IMR-90 (cell line): ENCODE data around the gene PVALEF. TPM values are rescaled to one million over a fixed set of nuclear protein-coding genes. Genes with fewer than 3 reads are reported as not detected.

ENCODE experiments used
- ATAC-seq: fragments of 200-7000 bp; cut with Tn5 transposase; 2 replicates; pipeline ENCODE4 v1.9.1; 2020; ENCODE audit warnings: low read depth, mild to moderate bottlenecking, moderate library complexity
- BruUV-seq: library from RNA; stranded (reverse); fragments of 400-500 nt; replicated peaks from 2 replicates; lab custom pipeline; 2021; lab: Mats Ljungman, UMichigan
- CTCF ChIA-PET: fragments of 300-600 bp; formaldehyde crosslinking; extraction: SDS; loops from one replicate; lab custom pipeline; 2021; ENCODE audit warnings: antibody characterized with exemption; lab: Yijun Ruan, JAX
- POLR2A ChIA-PET: fragments of 300-600 bp; sonication (Branson Sonifier 250); formaldehyde crosslinking; loops from one replicate; lab custom pipeline; 2022; ENCODE audit warnings: antibody characterized with exemption; ENCODE audit not compliant: unreplicated experiment; lab: Charles Lee
- DNase-seq: peaks from one replicate; pipeline ENCODE4 v3.0.0; 2013
- H2AFZ ChIP-seq: replicated peaks from 2 replicates; pipeline ENCODE3; 2013; ENCODE audit warnings: low read length, mild to moderate bottlenecking; ENCODE audit not compliant: poor library complexity
- H2AK5ac ChIP-seq: 2 replicates; pipeline ENCODE4 v1.6.1; 2013; ENCODE audit warnings: low read depth, low read length, inconsistent platforms
- H2AK9ac ChIP-seq: replicated peaks from 2 replicates; pipeline ENCODE3; 2013; ENCODE audit warnings: mild to moderate bottlenecking, low read depth, low read length, moderate library complexity; ENCODE audit not compliant: poor library complexity
- H2BK120ac ChIP-seq: 2 replicates; pipeline ENCODE4 v1.6.1; 2013; ENCODE audit warnings: low read depth, low read length, inconsistent platforms
- H2BK15ac ChIP-seq: 3 replicates; pipeline ENCODE4 v1.6.1; 2013; ENCODE audit warnings: low read depth, low read length, inconsistent platforms
- H2BK20ac ChIP-seq: 2 replicates; pipeline ENCODE4 v1.6.1; 2013; ENCODE audit warnings: low read depth, mild to moderate bottlenecking, inconsistent platforms, low read length, moderate library complexity
- H2BK5ac ChIP-seq: 2 replicates; pipeline ENCODE4 v1.6.1; 2013; ENCODE audit warnings: mild to moderate bottlenecking, low read depth, low read length, inconsistent platforms; ENCODE audit not compliant: poor library complexity, severe bottlenecking
- H3K14ac ChIP-seq: replicated peaks from 2 replicates; pipeline ENCODE4 v1.6.1; 2013; ENCODE audit warnings: low read depth, low read length, inconsistent platforms
- H3K18ac ChIP-seq: 2 replicates; pipeline ENCODE4 v1.6.1; 2013; ENCODE audit warnings: low read depth, low read length, control low read depth
- H3K23ac ChIP-seq: 2 replicates; pipeline ENCODE4 v1.6.1; 2013; ENCODE audit warnings: low read depth, low read length, inconsistent platforms
- H3K27ac ChIP-seq: 2 replicates; pipeline ENCODE4 v1.5.1; 2013; ENCODE audit warnings: mild to moderate bottlenecking, control low read depth, low read length; ENCODE audit not compliant: insufficient read depth
- H3K27me3 ChIP-seq: 2 replicates; pipeline ENCODE4 v1.6.1; 2013; ENCODE audit warnings: low read length; ENCODE audit not compliant: control insufficient read depth, insufficient read depth
- H3K36me3 ChIP-seq: 2 replicates; pipeline ENCODE4 v1.6.1; 2013; ENCODE audit warnings: low read length, mixed read lengths; ENCODE audit not compliant: control insufficient read depth, insufficient read depth
- H3K4ac ChIP-seq: 2 replicates; pipeline ENCODE4 v1.6.1; 2013; ENCODE audit warnings: low read depth, low read length, inconsistent platforms
- H3K4me1 ChIP-seq: 2 replicates; pipeline ENCODE4 v1.6.1; 2013; ENCODE audit warnings: low read length, mixed read lengths; ENCODE audit not compliant: control insufficient read depth, insufficient read depth
- H3K4me2 ChIP-seq: 2 replicates; pipeline ENCODE4 v1.6.1; 2013; ENCODE audit warnings: low read depth, mild to moderate bottlenecking, control low read depth, low read length, moderate library complexity
- H3K4me3 ChIP-seq: 2 replicates; pipeline ENCODE4 v1.5.1; 2013; ENCODE audit warnings: low read depth, mild to moderate bottlenecking, control low read depth, low read length, moderate library complexity; ENCODE audit not compliant: insufficient read depth
- H3K56ac ChIP-seq: 2 replicates; pipeline ENCODE4 v1.6.1; 2013; ENCODE audit warnings: low read length, inconsistent platforms; ENCODE audit not compliant: insufficient read depth; ENCODE audit errors: extremely low read depth
- H3K79me1 ChIP-seq, 2 experiments: 2 replicates each; pipeline ENCODE4 v1.6.1; 2013; ENCODE audit warnings: low read length in 2 of 2, inconsistent platforms in 1 of 2, low read depth in 1 of 2
- H3K9ac ChIP-seq: 2 replicates; pipeline ENCODE4 v1.6.1; 2013; ENCODE audit warnings: low read depth, low read length, control low read depth
- H3K9me1 ChIP-seq: 2 replicates; pipeline ENCODE4 v1.6.1; 2013; ENCODE audit warnings: low read length, inconsistent platforms; ENCODE audit not compliant: insufficient read depth
- H3K9me3 ChIP-seq: 2 replicates; pipeline ENCODE4 v1.6.1; 2013; ENCODE audit warnings: low read length; ENCODE audit not compliant: control insufficient read depth, insufficient read depth
- H4K20me1 ChIP-seq: 2 replicates; pipeline ENCODE4 v1.6.1; 2013; ENCODE audit warnings: low read length, inconsistent platforms; ENCODE audit not compliant: insufficient read depth
- H4K5ac ChIP-seq: 2 replicates; pipeline ENCODE4 v1.6.1; 2013; ENCODE audit warnings: mild to moderate bottlenecking, low read depth, low read length, control low read depth
- H4K8ac ChIP-seq, 2 experiments: 2 replicates each; pipeline ENCODE4 v1.6.1; 2013; ENCODE audit warnings: low read depth in 2 of 2, low read length in 2 of 2, control low read depth in 1 of 2, inconsistent platforms in 1 of 2
- H4K91ac ChIP-seq: 2 replicates; pipeline ENCODE4 v1.6.1; 2013; ENCODE audit warnings: low read depth, low read length, inconsistent platforms; ENCODE audit not compliant: insufficient read depth
- BHLHE40 ChIP-seq: fragments of 150-350 bp; IDR thresholded peaks from 2 replicates; pipeline ENCODE4 v1.6.1; 2016; ENCODE audit warnings: mild to moderate bottlenecking, low read depth, low read length
- CEBPB ChIP-seq: IDR thresholded peaks from 2 replicates; pipeline ENCODE4 v1.6.1; 2012; ENCODE audit warnings: low read depth, low read length, improper control_type of control experiment
- CHD1 ChIP-seq: IDR thresholded peaks from 2 replicates; pipeline ENCODE4 v1.6.1; 2012; ENCODE audit warnings: low read depth, low read length, improper control_type of control experiment
- ELK1 ChIP-seq: fragments of 150-350 bp; IDR thresholded peaks from 2 replicates; pipeline ENCODE4 v1.6.1; 2016; ENCODE audit warnings: low read depth, mild to moderate bottlenecking, low read length, moderate library complexity, borderline replicate concordance
- FOS ChIP-seq: fragments of 150-350 bp; IDR thresholded peaks from 2 replicates; pipeline ENCODE4 v1.6.1; 2016; ENCODE audit warnings: low read depth, low read length
- MAZ ChIP-seq: IDR thresholded peaks from 2 replicates; pipeline ENCODE4 v1.6.1; 2012; ENCODE audit warnings: low read depth, mild to moderate bottlenecking, low read length, improper control_type of control experiment, moderate library complexity, borderline replicate concordance
- MXI1 ChIP-seq: IDR thresholded peaks from 2 replicates; pipeline ENCODE4 v1.6.1; 2012; ENCODE audit warnings: low read depth, mild to moderate bottlenecking, low read length, moderate library complexity, borderline replicate concordance
- POLR2A ChIP-seq: IDR thresholded peaks from 2 replicates; pipeline ENCODE4 v1.6.1; 2012; ENCODE audit warnings: mild to moderate bottlenecking, low read depth, low read length
- RAD21 ChIP-seq: IDR thresholded peaks from 2 replicates; pipeline ENCODE4 v1.6.1; 2012; ENCODE audit warnings: low read length, improper control_type of control experiment
- RCOR1 ChIP-seq: IDR thresholded peaks from 2 replicates; pipeline ENCODE4 v1.6.1; 2012; ENCODE audit warnings: mild to moderate bottlenecking, low read length, improper control_type of control experiment; ENCODE audit not compliant: insufficient replicate concordance
- RFX5 ChIP-seq: IDR thresholded peaks from 2 replicates; pipeline ENCODE4 v1.8.0; 2012; ENCODE audit warnings: low read depth, mild to moderate bottlenecking, low read length, moderate library complexity
- SMC3 ChIP-seq: fragments of 150-350 bp; IDR thresholded peaks from 2 replicates; pipeline ENCODE4 v1.6.1; 2016; ENCODE audit warnings: low read depth, mild to moderate bottlenecking, antibody characterized with exemption, low read length, moderate library complexity
- WGBS, 2 experiments: methylation state at CpG; one replicate each; pipeline versions ENCODE4 v1.1.5 to v1.1.7; 2013; ENCODE audit warnings: missing lambda C conversion rate in 2 of 2; ENCODE audit not compliant: insufficient read length in 1 of 2; ENCODE audit errors: extremely low coverage in 2 of 2; 5-methylcytosine and 5-hydroxymethylcytosine counted together
- dilution Hi-C: fragments of 300-500 bp; cut with HindIII; formaldehyde crosslinking; loops from one replicate; pipeline ENCODE4 v1.14.3; 2018; ENCODE audit warnings: low sequenced_read_pairs; ENCODE audit not compliant: unreplicated experiment
- in situ Hi-C: fragments of 300-500 bp; cut with MboI; formaldehyde crosslinking; loops from 3 replicates; pipeline ENCODE4 v1.14.3; 2019; ENCODE audit warnings: low sequenced_read_pairs, inconsistent platforms, mixed read lengths
- intact Hi-C: fragments of 100-400 bp; cut with micrococcal nuclease; formaldehyde crosslinking; loops from 2 replicates; pipeline ENCODE4 v1.10.0; 2022
- polyA plus RNA-seq, 3 experiments: library from polyadenylated mRNA; depleted of rRNA; stranded (reverse); fragments of >200 nt; gene quantifications; 2 replicates each; pipeline ENCODE4 v1.2.3, GENCODE V29; 2012; ENCODE audit warnings: low replicate concordance in 1 of 3
- total RNA-seq: library from RNA; depleted of rRNA; stranded (reverse); fragments of >200 nt; gene quantifications from 2 replicates; pipeline ENCODE4 v1.2.3, GENCODE V29; 2012
- TF ChIP-seq, protein P1 (sequence below): fragments of 150-350 bp; IDR thresholded peaks from 2 replicates; pipeline ENCODE4 v1.6.1; 2017; ENCODE audit warnings: mild to moderate bottlenecking, antibody characterized with exemption, low read length, low read depth

PVALEF gene
- total and polyA plus RNA-seq, 2 of the 4 experiments (the other 2 are of a cell fraction): not detected

- H3K56ac ChIP-seq: no peak overlapping the region
- H3K4me1 ChIP-seq: no peaks in the 10 kb centered on the region
- H3K9me1 ChIP-seq: no peaks in the 10 kb centered on the region
- ATAC-seq (no peak), DNase-seq (no peak)
- no peak overlapping the region for H2AFZ ChIP-seq
- no peak overlapping the region for H2AK5ac ChIP-seq
- TF ChIP-seq CHD1: no peak
- no peak for TF ChIP-seq MAZ
- TF ChIP-seq ELK1: no peak
- no peak for TF ChIP-seq RCOR1
- TF ChIP-seq, protein P1, sequence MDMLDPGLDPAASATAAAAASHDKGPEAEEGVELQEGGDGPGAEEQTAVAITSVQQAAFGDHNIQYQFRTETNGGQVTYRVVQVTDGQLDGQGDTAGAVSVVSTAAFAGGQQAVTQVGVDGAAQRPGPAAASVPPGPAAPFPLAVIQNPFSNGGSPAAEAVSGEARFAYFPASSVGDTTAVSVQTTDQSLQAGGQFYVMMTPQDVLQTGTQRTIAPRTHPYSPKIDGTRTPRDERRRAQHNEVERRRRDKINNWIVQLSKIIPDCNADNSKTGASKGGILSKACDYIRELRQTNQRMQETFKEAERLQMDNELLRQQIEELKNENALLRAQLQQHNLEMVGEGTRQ: no peak
- no peak for TF ChIP-seq SMC3
- TF ChIP-seq BHLHE40: no peak
- TF ChIP-seq RFX5: no peak
- no peak for TF ChIP-seq POLR2A
- no peak for TF ChIP-seq FOS
- no peak for TF ChIP-seq RAD21
- no peak for TF ChIP-seq CEBPB
- no peak for TF ChIP-seq MXI1
- H3K27ac ChIP-seq: no peak overlapping the region
- H2BK20ac ChIP-seq: no peak overlapping the region
- no peak overlapping the region for H3K14ac ChIP-seq
- H3K18ac ChIP-seq: no peak overlapping the region
- H3K23ac ChIP-seq: no peak overlapping the region
- H3K9ac ChIP-seq: no peak overlapping the region
- no peak overlapping the region for H3K4me2 ChIP-seq
- no peak overlapping the region for H2BK15ac ChIP-seq
- peaks cover 28% of the 10 kb centered on the region; the same call in 1 of the 2 replicates for H3K27me3 ChIP-seq
- H3K9me3 ChIP-seq: no peaks in the 10 kb centered on the region
- WGBS, 2 experiments: 75% methylated on average over 17 of the region's 41 CpGs; no CpG with 5 or more reads in 1 of the 2 experiments
- H4K20me1 ChIP-seq: no peaks in the 10 kb centered on the region
- dilution Hi-C loops: no loop called here
- no peak overlapping the region for H2AK9ac ChIP-seq
- H3K4ac ChIP-seq: no peak overlapping the region
- H4K91ac ChIP-seq: no peak overlapping the region
- POLR2A ChIA-PET: no interaction called here
- no peaks in the 10 kb centered on the region for H3K36me3 ChIP-seq
- no peaks in the 10 kb centered on the region for H3K79me1 ChIP-seq
- CTCF ChIA-PET: no interaction called here
- no peak overlapping the region for H4K8ac ChIP-seq
- no TSS peak for BruUV-seq
- no peak overlapping the region for H3K4me3 ChIP-seq
- no peak overlapping the region for H4K5ac ChIP-seq
- no peak overlapping the region for H2BK5ac ChIP-seq
- intact Hi-C loops: no loop called here
- H2BK120ac ChIP-seq: no peak overlapping the region
- in situ Hi-C loops: no loop called here
These were observed 34.6 kb upstream of the PVALEF start for GRCh38 chr17:81130385-81131361.
